ENCODE data around the gene DLG3.

DLG3 gene

GRCh38 chrX:70480660-70481018, 36.0 kb downstream of the DLG3 start:
- no peak overlapping the region for H3K27ac ChIP-seq (ENCODE audit: low read length)
- TF ChIP-seq EZH2phosphoT487 (IDR thresholded peaks at IDR 0.05; ENCODE audit: low read depth), result no peak
- no peak for TF ChIP-seq CTCF (IDR thresholded peaks at IDR 0.05; ENCODE audit: low read depth, low read length)
- H3K9me3 ChIP-seq (ENCODE audit: insufficient read depth, low read length), result no peaks in the 10 kb centered on the region
- H3K27me3 ChIP-seq (ENCODE audit: low read depth, low read length), result no peaks in the 10 kb centered on the region
- no peaks in the 10 kb centered on the region for H3K79me2 ChIP-seq (ENCODE audit: low read length)
- H3K36me3 ChIP-seq (replicated peaks; ENCODE audit: low read depth, low read length), result no peaks in the 10 kb centered on the region
- no peak overlapping the region for H3K4me2 ChIP-seq (ENCODE audit: low read length)
- no peak overlapping the region for H3K9ac ChIP-seq (ENCODE audit: low read length)
- H3K4me1 ChIP-seq (ENCODE audit: low read length), result no peaks in the 10 kb centered on the region
- no peaks in the 10 kb centered on the region for H4K20me1 ChIP-seq (ENCODE audit: insufficient read depth, low read length)
- no peak overlapping the region for H3K4me3 ChIP-seq (ENCODE audit: low read length)
- H2AFZ ChIP-seq (ENCODE audit: low read depth, low read length), result no peak overlapping the region

DNA sequence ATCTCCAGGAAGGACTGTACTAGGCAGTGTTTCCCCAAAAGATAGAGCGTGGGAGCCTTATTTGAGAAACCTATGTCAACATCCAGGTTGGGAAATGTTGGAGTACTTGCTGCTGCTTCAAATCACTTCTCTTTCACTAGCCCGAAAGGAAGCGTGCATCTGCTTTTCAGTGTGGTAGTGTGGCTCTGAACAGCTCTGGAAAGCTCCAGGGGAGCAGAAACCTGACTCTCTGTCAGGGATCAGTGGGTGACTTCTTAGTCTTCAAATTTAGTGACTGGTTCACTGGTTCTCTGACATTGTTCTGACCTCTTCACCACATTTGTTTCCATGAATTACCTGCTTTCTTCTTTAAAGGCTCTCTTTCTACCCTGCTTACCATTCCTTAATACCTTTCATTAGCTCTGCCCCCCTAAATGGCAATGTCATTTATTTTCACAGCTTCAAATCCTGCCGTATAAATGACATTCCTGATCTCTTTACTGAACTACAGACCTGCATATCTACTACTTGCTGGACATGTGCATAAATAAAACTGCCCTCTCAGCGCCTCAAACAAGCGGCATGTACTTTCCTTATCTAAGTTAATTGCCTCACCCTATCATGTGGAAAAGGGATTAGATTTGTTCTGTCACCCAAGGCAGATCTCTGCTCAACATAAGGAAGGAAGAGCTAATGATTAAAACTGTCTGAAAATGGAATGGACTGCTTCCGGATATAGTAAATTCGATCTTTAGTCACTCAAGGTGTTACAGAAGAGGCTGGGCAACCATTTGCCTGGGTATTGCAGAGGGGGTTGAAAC, 37.0 kb downstream of the DLG3 start:
- Histone ChIP-seq H3K9me3 (ENCODE audit: insufficient read depth, low read length) (no peaks in the 10 kb centered on the region), H3K27me3 (ENCODE audit: low read depth, low read length) (no peaks in the 10 kb centered on the region), H3K4me1 (ENCODE audit: low read length) (no peaks in the 10 kb centered on the region), H3K79me2 (ENCODE audit: low read length) (no peaks in the 10 kb centered on the region), H3K27ac (ENCODE audit: low read length) (no peak overlapping the region), H2AFZ (ENCODE audit: low read depth, low read length) (no peak overlapping the region), H4K20me1 (ENCODE audit: insufficient read depth, low read length) (no peaks in the 10 kb centered on the region), H3K36me3 (replicated peaks; ENCODE audit: low read depth, low read length) (no peaks in the 10 kb centered on the region), H3K9ac (ENCODE audit: low read length) (no peak overlapping the region), H3K4me2 (ENCODE audit: low read length) (no peak overlapping the region), H3K4me3 (ENCODE audit: low read length) (no peak overlapping the region)
- TF ChIP-seq EZH2phosphoT487 (IDR thresholded peaks at IDR 0.05; ENCODE audit: low read depth) (no peak), CTCF (IDR thresholded peaks at IDR 0.05; ENCODE audit: low read depth, low read length) (no peak)

GRCh38 chrX:70482300-70482699, 37.7 kb downstream of the DLG3 start:
- H3K36me3 ChIP-seq (replicated peaks; ENCODE audit: low read depth, low read length), result no peaks in the 10 kb centered on the region
- H4K20me1 ChIP-seq (ENCODE audit: insufficient read depth, low read length), result no peaks in the 10 kb centered on the region
- no peaks in the 10 kb centered on the region for H3K79me2 ChIP-seq (ENCODE audit: low read length)
- no peaks in the 10 kb centered on the region for H3K4me1 ChIP-seq (ENCODE audit: low read length)
- no peaks in the 10 kb centered on the region for H3K27me3 ChIP-seq (ENCODE audit: low read depth, low read length)
- H3K9me3 ChIP-seq (ENCODE audit: insufficient read depth, low read length), result no peaks in the 10 kb centered on the region
- H3K4me2 ChIP-seq (ENCODE audit: low read length), result no peak overlapping the region
- H3K4me3 ChIP-seq (ENCODE audit: low read length), result no peak overlapping the region
- H2AFZ ChIP-seq (ENCODE audit: low read depth, low read length), result no peak overlapping the region
- no peak overlapping the region for H3K27ac ChIP-seq (ENCODE audit: low read length)
- TF ChIP-seq CTCF (IDR thresholded peaks at IDR 0.05; ENCODE audit: low read depth, low read length), result no peak
- no peak for TF ChIP-seq EZH2phosphoT487 (IDR thresholded peaks at IDR 0.05; ENCODE audit: low read depth)
- no peak overlapping the region for H3K9ac ChIP-seq (ENCODE audit: low read length)

DNA sequence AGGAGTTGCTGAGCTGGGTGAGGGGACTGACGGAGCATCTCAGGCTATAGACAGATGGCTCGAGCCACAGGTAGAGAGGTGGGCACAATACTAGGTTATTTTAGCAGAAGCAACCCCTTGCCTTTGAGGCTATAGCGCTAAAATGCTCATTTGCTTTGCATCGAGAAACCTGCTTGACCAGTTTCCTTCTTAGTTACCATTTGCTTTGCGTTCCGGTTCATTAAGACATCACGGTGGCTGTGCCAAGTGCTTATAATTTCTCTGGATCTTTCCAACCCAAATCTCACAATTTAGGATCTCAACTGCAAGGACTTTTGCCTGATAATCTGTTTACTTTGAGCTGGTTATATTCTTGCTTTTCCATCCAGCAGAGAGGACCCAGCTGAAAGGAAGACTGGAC, 40.8 kb downstream of the DLG3 start:
- Histone ChIP-seq H3K9me3 (ENCODE audit: insufficient read depth, low read length) (no peaks in the 10 kb centered on the region), H3K4me2 (ENCODE audit: low read length) (no peak overlapping the region), H3K4me3 (ENCODE audit: low read length) (no peak overlapping the region), H3K4me1 (ENCODE audit: low read length) (no peaks in the 10 kb centered on the region), H3K9ac (ENCODE audit: low read length) (no peak overlapping the region), H4K20me1 (ENCODE audit: insufficient read depth, low read length) (no peaks in the 10 kb centered on the region), H3K27me3 (ENCODE audit: low read depth, low read length) (no peaks in the 10 kb centered on the region), H3K27ac (ENCODE audit: low read length) (no peak overlapping the region), H3K79me2 (ENCODE audit: low read length) (no peaks in the 10 kb centered on the region), H3K36me3 (replicated peaks; ENCODE audit: low read depth, low read length) (no peaks in the 10 kb centered on the region), H2AFZ (ENCODE audit: low read depth, low read length) (no peak overlapping the region)
- TF ChIP-seq EZH2phosphoT487 (IDR thresholded peaks at IDR 0.05; ENCODE audit: low read depth), result no peak
- no peak for TF ChIP-seq CTCF (IDR thresholded peaks at IDR 0.05; ENCODE audit: low read depth, low read length)

Data from OCI-LY3 (cell line).